ENCODE measurements around the gene TACC2.

The TACC2 gene

DNA sequence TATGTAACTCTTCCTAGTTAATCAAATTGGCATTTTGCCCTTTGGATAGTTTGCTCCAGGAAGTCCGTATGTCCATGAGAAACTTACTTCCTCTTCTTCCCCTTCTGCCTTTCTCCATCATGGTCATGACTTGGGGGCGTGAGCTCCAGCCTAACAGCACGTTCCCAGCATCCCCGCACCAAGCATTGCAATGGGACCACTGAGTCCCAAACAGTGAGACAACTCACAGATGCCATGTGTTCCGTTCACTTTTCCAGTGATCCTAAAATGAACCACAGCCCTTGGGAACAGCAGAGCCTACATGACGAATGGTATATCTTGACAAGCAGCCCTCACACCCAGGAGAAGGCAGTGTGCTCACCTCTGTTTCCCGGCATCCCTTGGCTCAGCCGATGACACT lies 292.8 kb downstream of the TACC2 start:
- ATAC-seq = no peak
- TF ChIP-seq RARB (CRISPR knock-in tag; IDR thresholded peaks at IDR 0.05) = no peak
- no peak for TF ChIP-seq ZFP30 (CRISPR knock-in tag; IDR thresholded peaks at IDR 0.05)
- TF ChIP-seq, protein P1, sequence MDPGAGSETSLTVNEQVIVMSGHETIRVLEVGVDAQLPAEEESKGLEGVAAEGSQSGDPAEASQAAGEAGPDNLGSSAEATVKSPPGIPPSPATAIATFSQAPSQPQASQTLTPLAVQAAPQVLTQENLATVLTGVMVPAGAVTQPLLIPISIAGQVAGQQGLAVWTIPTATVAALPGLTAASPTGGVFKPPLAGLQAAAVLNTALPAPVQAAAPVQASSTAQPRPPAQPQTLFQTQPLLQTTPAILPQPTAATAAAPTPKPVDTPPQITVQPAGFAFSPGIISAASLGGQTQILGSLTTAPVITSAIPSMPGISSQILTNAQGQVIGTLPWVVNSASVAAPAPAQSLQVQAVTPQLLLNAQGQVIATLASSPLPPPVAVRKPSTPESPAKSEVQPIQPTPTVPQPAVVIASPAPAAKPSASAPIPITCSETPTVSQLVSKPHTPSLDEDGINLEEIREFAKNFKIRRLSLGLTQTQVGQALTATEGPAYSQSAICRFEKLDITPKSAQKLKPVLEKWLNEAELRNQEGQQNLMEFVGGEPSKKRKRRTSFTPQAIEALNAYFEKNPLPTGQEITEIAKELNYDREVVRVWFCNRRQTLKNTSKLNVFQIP (CRISPR knock-in tag; IDR thresholded peaks at IDR 0.05; ENCODE audit: borderline replicate concordance, low read depth) = no peak
- TF ChIP-seq ZNF565 (CRISPR knock-in tag; conservative IDR thresholded peaks at IDR 0.05; ENCODE audit: low read depth) = no peak
- TF ChIP-seq, protein P2, sequence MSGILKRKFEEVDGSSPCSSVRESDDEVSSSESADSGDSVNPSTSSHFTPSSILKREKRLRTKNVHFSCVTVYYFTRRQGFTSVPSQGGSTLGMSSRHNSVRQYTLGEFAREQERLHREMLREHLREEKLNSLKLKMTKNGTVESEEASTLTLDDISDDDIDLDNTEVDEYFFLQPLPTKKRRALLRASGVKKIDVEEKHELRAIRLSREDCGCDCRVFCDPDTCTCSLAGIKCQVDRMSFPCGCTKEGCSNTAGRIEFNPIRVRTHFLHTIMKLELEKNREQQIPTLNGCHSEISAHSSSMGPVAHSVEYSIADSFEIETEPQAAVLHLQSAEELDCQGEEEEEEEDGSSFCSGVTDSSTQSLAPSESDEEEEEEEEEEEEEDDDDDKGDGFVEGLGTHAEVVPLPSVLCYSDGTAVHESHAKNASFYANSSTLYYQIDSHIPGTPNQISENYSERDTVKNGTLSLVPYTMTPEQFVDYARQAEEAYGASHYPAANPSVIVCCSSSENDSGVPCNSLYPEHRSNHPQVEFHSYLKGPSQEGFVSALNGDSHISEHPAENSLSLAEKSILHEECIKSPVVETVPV (CRISPR knock-in tag; IDR thresholded peaks at IDR 0.05) = no peak
- TF ChIP-seq, protein P3, sequence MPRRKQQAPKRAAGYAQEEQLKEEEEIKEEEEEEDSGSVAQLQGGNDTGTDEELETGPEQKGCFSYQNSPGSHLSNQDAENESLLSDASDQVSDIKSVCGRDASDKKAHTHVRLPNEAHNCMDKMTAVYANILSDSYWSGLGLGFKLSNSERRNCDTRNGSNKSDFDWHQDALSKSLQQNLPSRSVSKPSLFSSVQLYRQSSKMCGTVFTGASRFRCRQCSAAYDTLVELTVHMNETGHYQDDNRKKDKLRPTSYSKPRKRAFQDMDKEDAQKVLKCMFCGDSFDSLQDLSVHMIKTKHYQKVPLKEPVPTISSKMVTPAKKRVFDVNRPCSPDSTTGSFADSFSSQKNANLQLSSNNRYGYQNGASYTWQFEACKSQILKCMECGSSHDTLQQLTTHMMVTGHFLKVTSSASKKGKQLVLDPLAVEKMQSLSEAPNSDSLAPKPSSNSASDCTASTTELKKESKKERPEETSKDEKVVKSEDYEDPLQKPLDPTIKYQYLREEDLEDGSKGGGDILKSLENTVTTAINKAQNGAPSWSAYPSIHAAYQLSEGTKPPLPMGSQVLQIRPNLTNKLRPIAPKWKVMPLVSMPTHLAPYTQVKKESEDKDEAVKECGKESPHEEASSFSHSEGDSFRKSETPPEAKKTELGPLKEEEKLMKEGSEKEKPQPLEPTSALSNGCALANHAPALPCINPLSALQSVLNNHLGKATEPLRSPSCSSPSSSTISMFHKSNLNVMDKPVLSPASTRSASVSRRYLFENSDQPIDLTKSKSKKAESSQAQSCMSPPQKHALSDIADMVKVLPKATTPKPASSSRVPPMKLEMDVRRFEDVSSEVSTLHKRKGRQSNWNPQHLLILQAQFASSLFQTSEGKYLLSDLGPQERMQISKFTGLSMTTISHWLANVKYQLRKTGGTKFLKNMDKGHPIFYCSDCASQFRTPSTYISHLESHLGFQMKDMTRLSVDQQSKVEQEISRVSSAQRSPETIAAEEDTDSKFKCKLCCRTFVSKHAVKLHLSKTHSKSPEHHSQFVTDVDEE (CRISPR knock-in tag; IDR thresholded peaks at IDR 0.05) = no peak
- no peak for TF ChIP-seq TCF4 (CRISPR knock-in tag; IDR thresholded peaks at IDR 0.05; ENCODE audit: borderline replicate concordance)
- no peak for TF ChIP-seq SNAI2 (CRISPR knock-in tag; IDR thresholded peaks at IDR 0.05)
- no peak for TF ChIP-seq ARNTL (CRISPR knock-in tag; IDR thresholded peaks at IDR 0.05; ENCODE audit: borderline replicate concordance, low read depth)

DNA sequence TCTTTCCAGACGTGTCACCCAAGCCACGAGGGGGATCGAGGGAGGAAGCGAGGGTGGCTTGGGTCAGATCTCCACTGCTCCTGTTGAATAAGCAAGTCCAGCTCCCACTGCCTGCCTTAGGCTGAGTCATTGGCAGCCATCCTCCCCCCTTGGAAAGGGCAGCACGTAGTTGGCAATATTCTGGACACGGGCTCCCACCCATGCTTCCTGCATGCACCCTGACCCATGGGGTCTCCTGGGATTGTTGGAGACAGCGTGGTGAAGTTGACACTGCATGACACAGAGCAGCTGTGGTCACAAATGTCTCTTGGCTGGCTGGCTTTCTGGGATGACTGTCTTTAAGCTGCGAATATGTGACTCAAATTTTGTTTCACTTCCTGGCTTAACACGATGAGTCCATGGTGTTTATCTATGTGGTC lies 293.3 kb downstream of the TACC2 start:
- ATAC-seq = no peak
- TF ChIP-seq ESRRG (CRISPR knock-in tag; IDR thresholded peaks at IDR 0.05) (no peak), GLIS3 (CRISPR knock-in tag; IDR thresholded peaks at IDR 0.05) (no peak), ZFP3 (CRISPR knock-in tag; IDR thresholded peaks at IDR 0.05) (no peak), BACH2 (CRISPR knock-in tag; IDR thresholded peaks at IDR 0.05; ENCODE audit: borderline replicate concordance) (no peak), SNAI2 (CRISPR knock-in tag; IDR thresholded peaks at IDR 0.05) (no peak)

DNA sequence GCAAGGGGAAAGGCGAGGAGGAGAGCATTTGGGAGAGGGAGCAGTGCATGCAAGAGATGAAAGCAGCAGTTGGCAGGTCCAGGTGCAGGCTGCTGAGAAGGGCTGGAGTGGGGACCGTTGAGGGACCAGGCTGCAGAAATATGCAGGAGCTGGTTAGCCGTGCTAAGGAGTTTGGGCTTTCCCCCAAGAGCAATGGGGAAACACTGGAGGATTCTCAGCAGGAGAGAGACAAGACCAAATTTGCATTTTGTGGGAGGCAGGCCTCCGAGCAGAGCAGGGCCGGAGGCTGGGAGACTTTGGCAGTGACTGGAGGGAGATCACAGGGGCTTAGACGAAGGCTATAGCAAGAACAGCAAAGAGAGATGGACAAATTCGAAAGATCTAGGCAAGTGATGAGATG lies 293.9 kb downstream of the TACC2 start:
- TF ChIP-seq, protein P4, sequence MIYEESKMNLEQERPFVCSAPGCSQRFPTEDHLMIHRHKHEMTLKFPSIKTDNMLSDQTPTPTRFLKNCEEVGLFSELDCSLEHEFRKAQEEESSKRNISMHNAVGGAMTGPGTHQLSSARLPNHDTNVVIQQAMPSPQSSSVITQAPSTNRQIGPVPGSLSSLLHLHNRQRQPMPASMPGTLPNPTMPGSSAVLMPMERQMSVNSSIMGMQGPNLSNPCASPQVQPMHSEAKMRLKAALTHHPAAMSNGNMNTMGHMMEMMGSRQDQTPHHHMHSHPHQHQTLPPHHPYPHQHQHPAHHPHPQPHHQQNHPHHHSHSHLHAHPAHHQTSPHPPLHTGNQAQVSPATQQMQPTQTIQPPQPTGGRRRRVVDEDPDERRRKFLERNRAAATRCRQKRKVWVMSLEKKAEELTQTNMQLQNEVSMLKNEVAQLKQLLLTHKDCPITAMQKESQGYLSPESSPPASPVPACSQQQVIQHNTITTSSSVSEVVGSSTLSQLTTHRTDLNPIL (CRISPR knock-in tag; IDR thresholded peaks at IDR 0.05; ENCODE audit: low read depth) = no peak
- no peak for TF ChIP-seq ZNF565 (CRISPR knock-in tag; conservative IDR thresholded peaks at IDR 0.05; ENCODE audit: low read depth)
- no peak for ATAC-seq

DNA sequence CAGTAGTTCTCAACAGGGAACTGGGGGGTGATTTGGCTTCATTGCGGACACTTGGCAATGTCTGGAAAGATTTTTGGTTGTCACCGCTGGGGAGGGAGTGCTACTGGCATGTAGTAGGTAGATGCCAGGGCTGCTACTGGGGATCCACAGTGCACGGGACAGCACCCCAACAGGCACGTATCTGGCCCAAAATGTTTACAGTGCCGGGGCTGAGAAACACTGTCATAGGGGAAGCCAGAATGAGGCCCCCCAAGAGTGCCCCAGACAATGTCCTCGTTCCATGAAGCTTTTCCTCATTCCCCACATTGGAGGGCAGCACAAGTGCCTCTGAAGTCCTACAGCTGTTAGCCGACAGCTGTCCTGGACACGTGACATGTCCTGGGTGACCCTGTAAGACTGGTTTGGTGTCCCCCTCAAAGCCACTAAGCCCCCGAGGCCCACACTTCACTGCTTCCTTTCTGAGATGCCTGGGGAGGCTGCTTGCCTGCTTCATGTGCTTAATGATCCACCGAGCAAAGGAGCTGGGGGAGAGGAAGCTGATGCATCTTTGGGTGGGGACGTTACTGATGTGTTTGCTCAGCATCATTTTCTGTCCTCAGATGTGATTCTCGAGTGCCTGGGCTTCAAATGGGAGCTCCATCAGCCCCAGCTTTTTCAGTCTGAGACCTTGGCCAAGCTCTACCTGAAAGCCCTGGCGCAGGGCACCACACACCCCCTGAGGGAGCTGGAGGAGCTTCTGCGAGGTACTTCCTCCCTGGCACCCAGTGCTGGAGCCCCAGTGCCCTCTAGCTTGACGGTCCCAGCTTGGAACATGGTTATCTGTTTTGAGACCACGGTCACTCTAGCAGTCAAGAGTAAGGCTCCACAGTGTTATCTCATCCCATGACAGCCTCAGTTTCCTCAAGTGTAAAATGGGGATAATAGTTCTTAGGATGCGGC lies 296.8 kb downstream of the TACC2 start:
- TF ChIP-seq ZFP3 (CRISPR knock-in tag; IDR thresholded peaks at IDR 0.05) (no peak), TOX (CRISPR knock-in tag; IDR thresholded peaks at IDR 0.05; ENCODE audit: borderline replicate concordance) (no peak), TCF4 (CRISPR knock-in tag; IDR thresholded peaks at IDR 0.05; ENCODE audit: borderline replicate concordance) (no peak), RARB (CRISPR knock-in tag; IDR thresholded peaks at IDR 0.05) (no peak), ZNF8 (CRISPR knock-in tag; IDR thresholded peaks at IDR 0.05) (no peak)
- TF ChIP-seq, protein P5, sequence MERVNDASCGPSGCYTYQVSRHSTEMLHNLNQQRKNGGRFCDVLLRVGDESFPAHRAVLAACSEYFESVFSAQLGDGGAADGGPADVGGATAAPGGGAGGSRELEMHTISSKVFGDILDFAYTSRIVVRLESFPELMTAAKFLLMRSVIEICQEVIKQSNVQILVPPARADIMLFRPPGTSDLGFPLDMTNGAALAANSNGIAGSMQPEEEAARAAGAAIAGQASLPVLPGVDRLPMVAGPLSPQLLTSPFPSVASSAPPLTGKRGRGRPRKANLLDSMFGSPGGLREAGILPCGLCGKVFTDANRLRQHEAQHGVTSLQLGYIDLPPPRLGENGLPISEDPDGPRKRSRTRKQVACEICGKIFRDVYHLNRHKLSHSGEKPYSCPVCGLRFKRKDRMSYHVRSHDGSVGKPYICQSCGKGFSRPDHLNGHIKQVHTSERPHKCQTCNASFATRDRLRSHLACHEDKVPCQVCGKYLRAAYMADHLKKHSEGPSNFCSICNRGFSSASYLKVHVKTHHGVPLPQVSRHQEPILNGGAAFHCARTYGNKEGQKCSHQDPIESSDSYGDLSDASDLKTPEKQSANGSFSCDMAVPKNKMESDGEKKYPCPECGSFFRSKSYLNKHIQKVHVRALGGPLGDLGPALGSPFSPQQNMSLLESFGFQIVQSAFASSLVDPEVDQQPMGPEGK (CRISPR knock-in tag; IDR thresholded peaks at IDR 0.05; ENCODE audit: borderline replicate concordance) = no peak
- TF ChIP-seq, protein P1 (CRISPR knock-in tag; IDR thresholded peaks at IDR 0.05; ENCODE audit: borderline replicate concordance, low read depth) = no peak
- no peak for ATAC-seq

Measured in SK-N-SH treated with all-trans-retinoic acid at 6 μM for 48 hours (cell line).